GM18870 (cell line): ENCODE results near the gene ZG16.

Source experiments
- ATAC-seq: cut with Tn5 transposase; IDR thresholded peaks from one replicate; pipeline ENCODE4 v1.9.1; 2021; ENCODE audit warnings: moderate library complexity; ENCODE audit not compliant: unreplicated experiment

ZG16 gene

DNA sequence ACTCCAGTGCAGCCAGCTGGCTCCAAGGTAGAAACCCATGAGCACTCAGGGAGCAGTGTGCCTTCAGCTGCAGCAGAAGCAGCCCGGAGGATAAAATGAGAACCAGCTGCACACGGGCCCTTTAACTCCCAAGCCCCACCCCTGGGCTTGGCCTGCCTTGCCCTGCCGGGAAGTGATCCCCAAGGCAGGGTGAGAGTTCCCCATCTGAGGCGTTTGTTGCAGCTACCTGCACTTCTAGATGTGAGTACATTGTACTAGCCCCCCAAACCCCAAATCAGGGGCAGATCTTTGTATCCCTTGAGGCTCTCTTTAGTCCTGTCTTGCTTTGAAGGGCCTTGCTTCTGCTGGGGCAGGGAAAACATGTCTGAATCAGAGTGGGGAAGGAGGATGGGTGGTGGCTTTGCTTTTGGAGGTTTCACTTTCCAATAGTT is 42.2 kb downstream of the ZG16 start, which contains the start of gene MVP:
TSS of gene MVP (plus strand) at position 192 of the 431 bp plus-strand sequence. CDS start 10,088 bp downstream, outside the sequence.
- ATAC-seq, result no peak

DNA sequence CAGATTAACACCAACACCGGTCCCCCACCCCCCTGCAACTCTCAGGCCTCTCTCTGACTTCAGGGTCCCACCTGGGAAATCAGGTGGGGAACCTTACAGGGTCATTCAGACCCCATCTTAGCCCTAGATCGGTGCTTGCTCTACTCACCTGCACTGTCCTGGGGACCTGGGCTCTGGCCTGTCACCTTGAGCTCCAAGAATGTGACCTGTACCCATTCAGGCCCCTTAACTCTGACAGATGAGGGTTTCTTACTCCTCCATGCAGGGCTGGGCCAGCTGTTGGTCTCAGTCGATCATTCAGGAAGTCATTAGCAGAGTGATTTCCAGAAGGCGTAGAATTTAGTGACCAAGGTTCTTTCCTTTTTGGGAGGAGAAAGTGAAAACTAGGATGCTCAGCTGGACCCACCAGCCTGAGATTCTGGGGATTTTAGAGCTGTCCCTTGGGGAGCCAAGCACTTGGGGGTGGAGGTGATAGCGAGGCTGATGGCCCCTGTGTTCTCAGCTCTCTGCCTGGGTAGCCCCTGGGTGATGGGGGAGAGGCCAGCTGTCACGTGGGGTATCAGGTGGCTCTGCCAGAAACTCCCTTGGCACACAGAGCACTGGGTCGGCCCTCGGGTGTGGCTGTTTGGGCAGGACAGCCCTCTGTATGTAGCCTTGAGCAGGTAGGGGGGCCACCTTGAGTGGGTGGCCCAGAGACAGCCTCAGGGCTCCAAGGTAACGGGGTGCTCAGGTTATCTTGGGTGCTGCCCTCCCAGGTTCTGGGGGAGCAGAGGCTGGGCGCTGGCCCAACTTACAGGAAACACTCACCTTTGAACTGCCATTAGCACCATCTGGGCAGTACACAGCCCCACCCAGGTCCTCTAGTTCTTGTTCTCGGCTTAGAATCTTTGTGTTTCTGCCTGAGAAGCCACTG is 42.9 kb downstream of the ZG16 start:
- ATAC-seq, result no peak

GRCh38 chr16:29821643-29822115 is 43.6 kb downstream of the ZG16 start:
- no peak for ATAC-seq

GRCh38 chr16:29824589-29825144 is 46.6 kb downstream of the ZG16 start:
- ATAC-seq, result no peak

DNA sequence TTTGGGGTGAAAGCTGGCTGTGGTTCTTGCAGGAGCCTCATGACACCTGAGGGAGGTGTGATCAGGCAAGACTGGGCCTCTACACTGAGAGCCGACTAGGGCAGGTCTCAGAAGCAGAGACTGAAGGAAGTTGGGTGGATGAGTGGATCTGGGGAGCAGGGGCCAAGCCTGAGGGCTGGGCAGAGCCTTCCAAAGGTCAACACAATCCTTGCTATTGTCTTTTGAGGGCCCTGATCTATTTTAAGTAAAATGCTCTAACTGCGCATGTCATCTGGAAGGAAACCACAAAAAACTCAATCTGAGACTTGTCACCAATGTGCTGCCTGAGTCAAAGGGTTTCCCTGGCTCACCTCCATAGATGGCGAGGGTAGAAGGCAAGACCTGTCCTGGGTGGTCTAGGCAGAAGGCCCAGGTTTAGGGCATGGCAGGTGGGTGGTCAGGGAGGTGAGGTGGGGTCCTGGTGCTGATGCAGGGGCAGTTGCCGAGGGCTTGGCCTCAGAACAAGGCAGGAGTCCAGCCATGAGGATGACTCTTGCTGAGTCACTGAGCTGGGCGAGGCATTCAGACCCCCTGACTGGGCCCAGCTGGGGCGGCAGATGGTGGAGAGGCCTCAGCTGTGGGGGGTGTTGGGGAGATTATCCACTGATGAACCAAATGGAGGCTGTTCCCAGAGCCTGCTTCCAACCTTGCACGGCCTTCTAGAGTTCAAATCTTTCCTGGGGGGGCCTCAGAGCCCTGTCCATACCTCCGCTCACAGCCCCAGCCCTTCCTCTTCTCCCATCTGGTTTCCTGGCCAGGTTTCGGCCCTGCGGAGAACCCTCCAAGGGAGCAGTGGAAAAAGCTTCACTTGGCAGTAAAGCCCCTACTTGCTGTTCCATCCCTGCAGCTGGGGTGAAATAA is 47.3 kb downstream of the ZG16 start:
- ATAC-seq, result no peak

DNA sequence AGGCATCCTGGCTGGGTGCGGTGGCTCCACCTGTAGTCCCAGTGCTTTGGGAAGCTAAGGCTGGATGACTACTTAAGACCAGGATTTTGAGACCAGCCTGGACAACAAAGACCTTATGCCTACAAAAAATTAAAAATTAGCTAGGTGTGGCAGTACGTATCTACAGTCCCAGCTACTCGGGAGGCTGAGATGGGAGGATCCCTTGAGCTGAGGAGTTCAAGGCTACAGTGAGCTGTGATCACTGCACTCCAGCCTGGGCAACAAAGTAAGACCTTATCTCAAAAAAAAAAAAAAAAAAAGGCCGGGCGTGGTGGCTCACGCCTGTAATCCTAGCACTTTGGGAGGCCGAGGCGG is 48.3 kb downstream of the ZG16 start:
- no peak for ATAC-seq

DNA sequence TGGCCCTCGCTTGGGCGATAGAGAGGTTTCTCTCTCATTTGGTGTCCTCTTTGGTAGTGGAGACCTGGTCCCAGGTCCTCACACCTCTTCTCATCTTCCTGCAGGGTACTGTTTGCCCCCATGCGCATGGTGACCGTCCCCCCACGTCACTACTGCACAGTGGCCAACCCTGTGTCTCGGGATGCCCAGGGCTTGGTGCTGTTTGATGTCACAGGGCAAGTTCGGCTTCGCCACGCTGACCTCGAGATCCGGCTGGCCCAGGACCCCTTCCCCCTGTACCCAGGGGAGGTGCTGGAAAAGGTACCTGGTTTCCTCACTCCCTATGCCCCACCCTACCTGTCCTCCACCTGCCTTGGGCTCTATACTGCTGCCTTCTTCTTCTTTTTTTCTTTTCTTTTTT is 52.7 kb downstream of the ZG16 start:
- no peak for ATAC-seq

DNA sequence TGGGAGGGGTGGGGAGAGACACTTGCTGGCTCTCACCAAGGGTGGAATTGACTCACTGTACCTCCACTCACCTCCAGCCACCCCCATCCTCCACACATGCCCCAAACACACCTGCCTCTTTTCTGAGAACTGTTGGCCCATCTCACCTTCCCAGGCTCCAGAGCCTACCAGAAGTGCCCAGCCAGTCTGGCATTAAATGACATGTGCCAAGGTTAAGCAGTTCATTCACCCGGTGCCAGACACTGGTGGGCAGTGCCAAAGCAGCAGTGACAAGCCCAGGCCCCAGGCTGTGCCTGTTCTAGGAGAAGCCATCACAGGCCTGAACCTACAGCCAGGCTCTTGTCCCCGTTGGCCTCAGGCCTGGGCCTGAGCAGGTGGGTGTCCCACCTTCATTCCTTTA is 53.4 kb downstream of the ZG16 start:
- ATAC-seq, result no peak
